LNCAP (cell line): ENCODE results near the gene CXCR4.

Experiments used
- TF ChIP-seq, protein P1 (sequence below): fragments of 450-650 bp; IDR thresholded peaks from 2 replicates; pipeline ENCODE4 v1.5.1; 2017; ENCODE audit warnings: mild to moderate bottlenecking

The CXCR4 gene

DNA sequence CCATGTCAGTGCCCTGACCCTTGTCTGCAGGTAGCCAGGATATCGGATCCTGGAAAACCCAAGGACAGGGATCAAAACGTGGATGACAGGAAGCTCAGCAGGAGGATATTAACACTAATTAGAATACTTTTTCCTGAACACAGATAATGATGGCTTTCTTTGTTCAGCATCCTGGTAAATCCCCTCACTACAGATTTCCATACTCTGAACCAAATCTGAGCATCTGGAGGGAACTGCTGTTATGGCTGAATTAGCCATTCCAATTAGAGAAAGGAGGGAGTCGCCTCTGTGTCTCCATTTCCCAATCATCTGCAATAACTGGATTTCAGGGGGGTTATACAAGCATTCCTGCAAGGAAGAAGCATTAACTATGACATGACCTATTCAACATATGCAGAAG, 24.4 kb downstream of the CXCR4 start:
- TF ChIP-seq, protein P1, sequence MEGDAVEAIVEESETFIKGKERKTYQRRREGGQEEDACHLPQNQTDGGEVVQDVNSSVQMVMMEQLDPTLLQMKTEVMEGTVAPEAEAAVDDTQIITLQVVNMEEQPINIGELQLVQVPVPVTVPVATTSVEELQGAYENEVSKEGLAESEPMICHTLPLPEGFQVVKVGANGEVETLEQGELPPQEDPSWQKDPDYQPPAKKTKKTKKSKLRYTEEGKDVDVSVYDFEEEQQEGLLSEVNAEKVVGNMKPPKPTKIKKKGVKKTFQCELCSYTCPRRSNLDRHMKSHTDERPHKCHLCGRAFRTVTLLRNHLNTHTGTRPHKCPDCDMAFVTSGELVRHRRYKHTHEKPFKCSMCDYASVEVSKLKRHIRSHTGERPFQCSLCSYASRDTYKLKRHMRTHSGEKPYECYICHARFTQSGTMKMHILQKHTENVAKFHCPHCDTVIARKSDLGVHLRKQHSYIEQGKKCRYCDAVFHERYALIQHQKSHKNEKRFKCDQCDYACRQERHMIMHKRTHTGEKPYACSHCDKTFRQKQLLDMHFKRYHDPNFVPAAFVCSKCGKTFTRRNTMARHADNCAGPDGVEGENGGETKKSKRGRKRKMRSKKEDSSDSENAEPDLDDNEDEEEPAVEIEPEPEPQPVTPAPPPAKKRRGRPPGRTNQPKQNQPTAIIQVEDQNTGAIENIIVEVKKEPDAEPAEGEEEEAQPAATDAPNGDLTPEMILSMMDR = no peak

DNA sequence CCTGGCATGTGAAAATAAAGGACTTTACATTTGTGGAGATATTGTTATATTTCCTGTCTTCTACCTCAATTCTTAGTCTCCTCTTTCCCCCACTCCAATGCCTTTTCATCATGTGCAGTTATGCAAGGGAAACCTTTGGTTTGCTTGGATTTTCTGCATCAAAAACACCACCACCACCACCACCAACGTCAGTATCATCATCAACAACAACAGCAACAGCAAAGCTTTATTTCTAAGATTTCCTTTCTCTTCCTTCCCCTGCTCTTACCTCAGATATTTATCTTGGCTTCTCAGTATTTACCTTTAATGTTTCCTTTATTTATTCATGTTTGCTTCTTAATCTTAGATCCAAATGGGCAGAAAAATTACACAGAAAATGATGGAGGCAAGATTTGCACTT, 26.1 kb downstream of the CXCR4 start:
- TF ChIP-seq, protein P1 = no peak

DNA sequence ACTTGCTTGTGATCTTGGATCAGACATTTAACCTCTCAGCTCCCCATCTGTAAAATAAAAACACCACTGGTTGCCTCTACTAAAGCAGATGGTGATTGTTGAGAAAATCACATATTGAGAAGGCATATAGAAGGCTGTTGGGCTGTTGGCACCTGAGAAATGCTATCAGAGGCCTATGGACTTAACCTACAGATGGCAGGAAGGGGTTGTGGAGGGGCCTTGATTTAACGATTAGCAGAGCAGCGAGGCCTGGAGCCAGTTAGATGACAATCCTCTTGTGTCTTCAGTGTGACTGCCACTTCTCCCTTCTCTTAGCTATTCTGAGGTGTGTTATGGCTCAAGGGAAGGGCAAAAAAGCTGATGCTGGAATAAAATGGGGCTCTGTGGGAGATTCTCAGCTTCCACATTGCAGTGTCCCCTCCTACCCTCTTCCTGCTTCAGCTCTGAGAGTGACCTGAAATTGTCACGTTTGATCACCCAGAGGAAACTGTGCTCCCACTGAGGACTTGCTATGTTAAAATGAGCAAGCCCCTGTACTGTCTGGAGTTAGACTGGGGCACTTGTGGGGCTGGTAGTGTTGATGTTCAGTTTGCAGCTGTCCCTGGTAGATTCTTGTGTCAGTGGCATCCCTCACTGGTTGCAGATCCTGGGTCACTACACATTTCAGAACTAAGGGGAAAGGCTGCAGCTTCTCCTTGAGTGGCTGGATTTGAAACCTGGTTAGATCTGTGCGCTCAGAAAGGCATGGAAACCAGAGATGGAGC, 31.5 kb downstream of the CXCR4 start:
- TF ChIP-seq, protein P1 = no peak

DNA sequence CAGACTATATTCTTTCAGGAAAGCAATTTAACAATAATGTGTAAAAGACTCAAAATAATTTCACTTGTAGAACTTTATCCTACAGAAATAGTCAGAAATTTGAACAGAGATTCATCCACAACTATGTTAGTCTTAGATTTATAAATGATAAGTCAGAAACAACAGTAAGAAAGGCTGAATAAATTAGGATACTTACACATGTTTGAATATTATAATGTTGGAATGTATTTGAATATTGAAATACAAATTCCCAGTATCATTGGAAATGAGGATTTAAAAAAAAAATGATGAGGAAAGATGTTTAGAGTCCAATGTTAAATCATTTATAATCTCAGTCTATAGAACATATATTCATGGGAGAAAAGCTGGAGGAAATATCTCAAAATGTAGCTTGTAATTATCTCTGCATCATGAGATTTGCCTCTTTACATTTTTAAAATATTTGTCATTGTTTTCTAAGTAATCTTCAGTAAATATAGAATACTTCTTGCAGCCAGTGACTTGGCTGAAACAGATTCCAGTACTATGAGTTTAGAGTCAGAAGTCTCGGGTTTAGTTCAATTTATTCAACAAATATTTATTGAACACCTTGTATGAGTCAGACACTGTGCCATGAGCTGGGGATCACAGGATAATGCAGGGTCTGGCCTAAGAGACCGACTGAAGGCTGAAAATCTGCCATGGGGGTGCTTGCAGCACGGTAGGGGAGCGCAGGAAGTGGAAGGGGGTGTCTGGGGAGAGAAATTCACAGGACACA, 32.3 kb downstream of the CXCR4 start:
- TF ChIP-seq, protein P1 = no peak

DNA sequence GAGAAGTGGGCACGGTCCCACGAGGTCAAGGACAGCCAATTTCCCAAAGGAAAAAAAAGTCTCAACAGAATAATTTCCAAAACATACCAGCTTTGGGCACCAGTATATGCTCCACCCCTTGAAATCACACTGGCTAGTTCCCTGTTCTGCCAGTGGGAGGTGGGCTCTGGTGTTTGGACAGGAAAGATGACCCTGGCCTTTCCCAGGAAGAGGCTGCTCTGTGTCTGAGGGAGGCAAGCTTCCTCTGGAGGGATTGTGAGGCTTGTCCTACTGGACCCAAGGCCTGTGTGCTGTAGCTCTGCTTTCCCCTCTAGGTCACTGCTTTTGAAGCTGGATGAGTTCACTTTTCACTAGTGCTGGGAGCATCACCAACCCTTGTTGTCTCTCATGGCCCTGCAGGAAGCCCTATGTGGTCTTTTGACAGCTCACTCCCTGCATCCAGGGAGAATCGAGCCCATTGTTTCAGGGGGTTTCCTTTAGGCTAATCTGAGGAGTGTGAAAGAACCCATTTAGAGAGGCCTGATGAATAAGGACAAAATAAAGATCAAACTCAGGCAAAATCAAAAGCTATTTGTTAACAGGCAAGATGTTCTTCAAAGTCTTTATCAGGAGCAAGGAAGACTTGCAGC, 36.3 kb downstream of the CXCR4 start:
- TF ChIP-seq, protein P1 = no peak

DNA sequence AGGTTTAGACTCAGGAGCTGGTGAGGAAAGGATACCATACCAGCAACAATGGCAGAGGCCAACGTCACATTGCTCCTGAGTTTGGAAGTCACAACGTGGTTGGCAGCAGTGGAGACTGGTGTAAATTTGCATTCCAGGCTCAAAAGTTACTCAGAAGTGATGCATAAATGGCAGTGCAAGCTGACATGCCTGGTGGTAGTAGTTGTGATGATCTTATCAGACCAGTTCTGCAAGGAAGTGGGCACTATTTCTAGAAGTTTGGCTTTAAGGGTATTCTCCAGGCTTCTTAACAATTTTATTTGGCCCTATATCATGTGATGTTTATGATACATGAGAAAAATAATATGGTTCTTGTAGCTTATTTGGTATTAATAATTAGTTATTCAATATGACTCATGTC, 37.8 kb downstream of the CXCR4 start:
- TF ChIP-seq, protein P1 = no peak

DNA sequence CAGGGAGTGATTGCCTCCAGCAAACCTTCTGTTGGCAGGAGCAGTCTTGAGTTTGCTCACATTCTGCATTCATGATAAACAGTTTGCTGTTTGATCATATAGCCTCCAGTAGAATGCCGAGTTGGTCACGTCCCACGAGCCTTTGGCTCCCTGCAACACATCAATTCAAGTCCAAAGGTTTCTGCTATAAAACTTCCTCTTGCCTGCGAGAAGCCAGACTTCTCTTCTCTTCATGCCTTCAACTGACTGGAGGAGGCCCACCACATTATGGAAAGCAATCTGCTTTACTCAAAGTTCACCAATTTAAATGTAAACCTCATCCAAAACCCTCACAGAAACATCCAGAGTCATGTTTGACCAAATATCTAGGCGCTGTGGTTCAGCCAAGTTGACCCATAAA, 40.8 kb downstream of the CXCR4 start:
- TF ChIP-seq, protein P1 = no peak
